ENCODE measurements around the gene GBE1. TPM values are rescaled to one million over a fixed set of nuclear protein-coding genes. Genes with fewer than 3 reads are reported as not detected.

Gene GBE1
- total RNA-seq, 1 experiment from 2014 or later, result 9.2 TPM

GRCh38 chr3:81484520-81484919 lies 276.9 kb downstream of the GBE1 start:
- no peaks in the 10 kb centered on the region for H3K27me3 Mint-ChIP-seq (ENCODE audit: low read depth)
- H3K27ac Mint-ChIP-seq, result no peak overlapping the region
- H3K36me3 Mint-ChIP-seq, result no peaks in the 10 kb centered on the region
- 0 out of 2 replicates have a peak, but pooled peaks cover 3% of the 10 kb centered on the region for H3K4me1 Mint-ChIP-seq
- ATAC-seq (no peak), DNase-seq (ENCODE audit: low spot score) (no peak)
- TF ChIP-seq, protein P1, sequence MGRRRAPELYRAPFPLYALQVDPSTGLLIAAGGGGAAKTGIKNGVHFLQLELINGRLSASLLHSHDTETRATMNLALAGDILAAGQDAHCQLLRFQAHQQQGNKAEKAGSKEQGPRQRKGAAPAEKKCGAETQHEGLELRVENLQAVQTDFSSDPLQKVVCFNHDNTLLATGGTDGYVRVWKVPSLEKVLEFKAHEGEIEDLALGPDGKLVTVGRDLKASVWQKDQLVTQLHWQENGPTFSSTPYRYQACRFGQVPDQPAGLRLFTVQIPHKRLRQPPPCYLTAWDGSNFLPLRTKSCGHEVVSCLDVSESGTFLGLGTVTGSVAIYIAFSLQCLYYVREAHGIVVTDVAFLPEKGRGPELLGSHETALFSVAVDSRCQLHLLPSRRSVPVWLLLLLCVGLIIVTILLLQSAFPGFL (CRISPR knock-in tag; IDR thresholded peaks at IDR 0.05; ENCODE audit: borderline replicate concordance), result no peak
- TF ChIP-seq CREM (CRISPR knock-in tag; IDR thresholded peaks at IDR 0.05), result no peak
- TF ChIP-seq ZNF512 (CRISPR knock-in tag; IDR thresholded peaks at IDR 0.05; ENCODE audit: borderline replicate concordance), result no peak
- TF ChIP-seq ZNF671 (CRISPR knock-in tag; IDR thresholded peaks at IDR 0.05), result no peak
- CTCF ChIA-PET, result no interaction called here
- POLR2A ChIA-PET, result no interaction called here
- 0 out of 2 replicates have a peak, but pooled peaks cover 3% of the 10 kb centered on the region for H3K9me3 Mint-ChIP-seq
- H3K4me3 Mint-ChIP-seq, result no peak overlapping the region

- no peak for DNase-seq (ENCODE audit: low spot score)
- Mint-ChIP-seq H3K9me3 (0 out of 2 replicates have a peak, but pooled peaks cover 3% of the 10 kb centered on the region), H3K4me3 (no peak overlapping the region), H3K36me3 (no peaks in the 10 kb centered on the region), H3K27me3 (ENCODE audit: low read depth) (no peaks in the 10 kb centered on the region), H3K27ac (no peak overlapping the region), H3K4me1 (0 out of 2 replicates have a peak, but pooled peaks cover 3% of the 10 kb centered on the region)
- CTCF ChIA-PET, result no interaction called here
- POLR2A ChIA-PET, result no interaction called here
- no peak for ATAC-seq
- TF ChIP-seq ZNF396 (CRISPR knock-in tag; IDR thresholded peaks at IDR 0.05; ENCODE audit: borderline replicate concordance) (no peak), HMGA2 (CRISPR knock-in tag; IDR thresholded peaks at IDR 0.05) (no peak), MYBL2 (CRISPR knock-in tag; IDR thresholded peaks at IDR 0.05) (no peak), GTF2I (CRISPR knock-in tag; conservative IDR thresholded peaks at IDR 0.05) (no peak), SP1 (CRISPR knock-in tag; conservative IDR thresholded peaks at IDR 0.05) (no peak), MXD4 (CRISPR knock-in tag; IDR thresholded peaks at IDR 0.05; ENCODE audit: borderline replicate concordance) (no peak), CREM (CRISPR knock-in tag; IDR thresholded peaks at IDR 0.05) (no peak), RELA (CRISPR knock-in tag; IDR thresholded peaks at IDR 0.05; ENCODE audit: borderline replicate concordance) (no peak), TCF7 (CRISPR knock-in tag; IDR thresholded peaks at IDR 0.05; ENCODE audit: low read depth) (no peak), ZNF121 (CRISPR knock-in tag; IDR thresholded peaks at IDR 0.05) (no peak), CTCF (IDR thresholded peaks at IDR 0.05) (no peak), KAT7 (CRISPR knock-in tag; IDR thresholded peaks at IDR 0.05; ENCODE audit: borderline replicate concordance) (no peak), PRDM15 (CRISPR knock-in tag; IDR thresholded peaks at IDR 0.05) (no peak), ZNF416 (CRISPR knock-in tag; IDR thresholded peaks at IDR 0.05) (no peak), SOX15 (CRISPR knock-in tag; IDR thresholded peaks at IDR 0.05) (no peak), ZNF317 (CRISPR knock-in tag; IDR thresholded peaks at IDR 0.05; ENCODE audit: borderline replicate concordance, low read depth) (no peak), RORB (CRISPR knock-in tag; IDR thresholded peaks at IDR 0.05) (no peak)
- TF ChIP-seq, protein P2, sequence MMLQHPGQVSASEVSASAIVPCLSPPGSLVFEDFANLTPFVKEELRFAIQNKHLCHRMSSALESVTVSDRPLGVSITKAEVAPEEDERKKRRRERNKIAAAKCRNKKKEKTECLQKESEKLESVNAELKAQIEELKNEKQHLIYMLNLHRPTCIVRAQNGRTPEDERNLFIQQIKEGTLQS (CRISPR knock-in tag; conservative IDR thresholded peaks at IDR 0.05), result no peak
- TF ChIP-seq, protein P3, sequence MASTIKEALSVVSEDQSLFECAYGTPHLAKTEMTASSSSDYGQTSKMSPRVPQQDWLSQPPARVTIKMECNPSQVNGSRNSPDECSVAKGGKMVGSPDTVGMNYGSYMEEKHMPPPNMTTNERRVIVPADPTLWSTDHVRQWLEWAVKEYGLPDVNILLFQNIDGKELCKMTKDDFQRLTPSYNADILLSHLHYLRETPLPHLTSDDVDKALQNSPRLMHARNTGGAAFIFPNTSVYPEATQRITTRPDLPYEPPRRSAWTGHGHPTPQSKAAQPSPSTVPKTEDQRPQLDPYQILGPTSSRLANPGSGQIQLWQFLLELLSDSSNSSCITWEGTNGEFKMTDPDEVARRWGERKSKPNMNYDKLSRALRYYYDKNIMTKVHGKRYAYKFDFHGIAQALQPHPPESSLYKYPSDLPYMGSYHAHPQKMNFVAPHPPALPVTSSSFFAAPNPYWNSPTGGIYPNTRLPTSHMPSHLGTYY (CRISPR knock-in tag; IDR thresholded peaks at IDR 0.05), result no peak
- TF ChIP-seq, protein P4, sequence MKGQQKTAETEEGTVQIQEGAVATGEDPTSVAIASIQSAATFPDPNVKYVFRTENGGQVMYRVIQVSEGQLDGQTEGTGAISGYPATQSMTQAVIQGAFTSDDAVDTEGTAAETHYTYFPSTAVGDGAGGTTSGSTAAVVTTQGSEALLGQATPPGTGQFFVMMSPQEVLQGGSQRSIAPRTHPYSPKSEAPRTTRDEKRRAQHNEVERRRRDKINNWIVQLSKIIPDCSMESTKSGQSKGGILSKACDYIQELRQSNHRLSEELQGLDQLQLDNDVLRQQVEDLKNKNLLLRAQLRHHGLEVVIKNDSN (CRISPR knock-in tag; IDR thresholded peaks at IDR 0.05), result no peak
These were observed 278.4 kb downstream of the GBE1 start for GRCh38 chr3:81483046-81483445.
